Endothelial cell of umbilical vein (primary cell): ENCODE data around the gene C2orf74. TPM values are rescaled to one million over a fixed set of nuclear protein-coding genes. Genes with fewer than 3 reads are reported as not detected.

Source experiments
- BruUV-seq: library from RNA; stranded (reverse); fragments of 400-500 nt; replicated peaks from 2 replicates; lab custom pipeline; 2021; lab: Mats Ljungman, UMichigan
- CTCF ChIA-PET: fragments of 300-600, 350-600 bp; sonication (Branson Sonifier 250); formaldehyde crosslinking; loops from one replicate; lab custom pipeline; 2021; ENCODE audit warnings: antibody characterized with exemption, inconsistent platforms; lab: Charles Lee
- POLR2A ChIA-PET: fragments of 300-600, 350-600 bp; sonication (Branson Sonifier 250); formaldehyde crosslinking; loops from one replicate; lab custom pipeline; 2021; ENCODE audit warnings: antibody characterized with exemption, inconsistent platforms; lab: Charles Lee
- DNase-seq: peaks from one replicate; pipeline ENCODE4 v3.0.0-alpha.2; 2011; ENCODE audit warnings: low read depth, low spot score
- FAIRE-seq: peaks from 2 replicates; lab custom pipeline; 2011; peaks lifted over from hg19 to GRCh38; lab: Jason Lieb, UNC
- H2AFZ ChIP-seq: 2 replicates; pipeline ENCODE4 v1.6.0; 2012; ENCODE audit warnings: low read depth, low read length, control low read depth, inconsistent platforms
- H3K27ac ChIP-seq: 2 replicates; pipeline ENCODE4 v1.5.1; 2011; ENCODE audit warnings: low read depth, mild to moderate bottlenecking, control low read depth, low read length, moderate library complexity; ENCODE audit not compliant: insufficient read depth
- H3K27me3 ChIP-seq, 2 experiments: 2 replicates each; pipeline versions ENCODE4 v1.6.0 to v1.6.1; 2011; ENCODE audit warnings: low read length in 2 of 2, mixed read lengths in 1 of 2; ENCODE audit not compliant: control insufficient read depth in 2 of 2, insufficient read depth in 2 of 2
- H3K36me3 ChIP-seq, 2 experiments: 2 replicates in 1 of 2; 3 replicates in 1 of 2; pipeline ENCODE4 v1.5.1; 2011; ENCODE audit warnings: low read length in 2 of 2, mild to moderate bottlenecking in 1 of 2, moderate library complexity in 1 of 2; ENCODE audit not compliant: control insufficient read depth in 2 of 2, insufficient read depth in 2 of 2; ENCODE audit errors: extremely low read depth in 1 of 2
- H3K4me1 ChIP-seq: 3 replicates; pipeline ENCODE4 v1.5.1; 2011; ENCODE audit warnings: mild to moderate bottlenecking, low read length; ENCODE audit not compliant: control insufficient read depth, insufficient read depth; ENCODE audit errors: extremely low read depth
- H3K4me2 ChIP-seq: 2 replicates; pipeline ENCODE4 v1.6.1; 2011; ENCODE audit warnings: low read length, control low read depth, mixed read lengths; ENCODE audit not compliant: insufficient read depth
- H3K4me3 ChIP-seq, 3 experiments: fragments of 200-600 bp in 1 of 3; sonication (generic), shearing (Covaris generic) in 1 of 3; replicated peaks in 1 of 3; 2 replicates each; pipeline ENCODE4 v1.5.1; 2011 to 2016; ENCODE audit warnings: control low read depth in 3 of 3, low read length in 3 of 3, mild to moderate bottlenecking in 2 of 3, inconsistent platforms in 1 of 3, low read depth in 1 of 3, moderate library complexity in 1 of 3; ENCODE audit not compliant: insufficient read depth in 1 of 3
- H3K79me2 ChIP-seq: 2 replicates; pipeline ENCODE4 v1.6.0; 2012; ENCODE audit warnings: low read length, inconsistent platforms; ENCODE audit not compliant: control insufficient read depth, insufficient read depth
- H3K9ac ChIP-seq: replicated peaks from 2 replicates; pipeline ENCODE3; 2011; ENCODE audit warnings: low read length, control low read depth; ENCODE audit not compliant: insufficient read depth; ENCODE audit errors: extremely low read depth
- H3K9me1 ChIP-seq: replicated peaks from 3 replicates; pipeline ENCODE4 v1.6.0; 2011; ENCODE audit warnings: mild to moderate bottlenecking, low read length; ENCODE audit not compliant: control insufficient read depth, insufficient read depth; ENCODE audit errors: extremely low read depth
- H3K9me3 ChIP-seq: replicated peaks from 2 replicates; pipeline ENCODE4 v1.5.1; 2012; ENCODE audit warnings: low read length, inconsistent platforms; ENCODE audit not compliant: control insufficient read depth, insufficient read depth
- H4K20me1 ChIP-seq: replicated peaks from 2 replicates; pipeline ENCODE3; 2011; ENCODE audit warnings: mild to moderate bottlenecking, low read length; ENCODE audit not compliant: control insufficient read depth, insufficient read depth; ENCODE audit errors: extremely low read depth
- EZH2 ChIP-seq: IDR thresholded peaks from 2 replicates; pipeline ENCODE4 v1.6.1; 2012; ENCODE audit warnings: borderline replicate concordance, low read depth, mild to moderate bottlenecking, moderate library complexity, low read length, inconsistent platforms; ENCODE audit not compliant: severe bottlenecking
- FOS ChIP-seq: IDR thresholded peaks from 2 replicates; pipeline ENCODE4 v1.6.1; 2011; ENCODE audit warnings: mild to moderate bottlenecking, low read length, moderate library complexity, borderline replicate concordance; ENCODE audit not compliant: insufficient read depth
- GATA2 ChIP-seq: IDR thresholded peaks from 2 replicates; pipeline ENCODE4 v1.7.0; 2011; ENCODE audit warnings: low read depth, mild to moderate bottlenecking, moderate library complexity, mixed read lengths, low read length; ENCODE audit not compliant: insufficient read length, insufficient read depth
- JUN ChIP-seq: IDR thresholded peaks from 2 replicates; pipeline ENCODE4 v1.6.1; 2011; ENCODE audit warnings: borderline replicate concordance, low read depth; ENCODE audit not compliant: insufficient read length, insufficient read depth
- MAX ChIP-seq: IDR thresholded peaks from 2 replicates; pipeline ENCODE4 v1.6.1; 2011; ENCODE audit not compliant: insufficient read depth, insufficient read length
- MYC ChIP-seq: IDR thresholded peaks from one replicate; pipeline ENCODE4 v1.6.1; 2011; ENCODE audit warnings: mild to moderate bottlenecking, low read depth, low read length
- POLR2A ChIP-seq: IDR thresholded peaks from 2 replicates; pipeline ENCODE4 v1.6.1; 2012; ENCODE audit warnings: low read depth, mild to moderate bottlenecking, control low read depth, low read length
- POLR2AphosphoS5 ChIP-seq: IDR thresholded peaks from 2 replicates; pipeline ENCODE4 v1.6.1; 2012; ENCODE audit warnings: low read depth, mild to moderate bottlenecking, control low read depth, low read length, moderate library complexity; ENCODE audit not compliant: insufficient read depth
- dilution Hi-C: fragments of 300-500 bp; cut with MboI; formaldehyde crosslinking; loops from one replicate; pipeline ENCODE4 v1.15.0; 2019; ENCODE audit warnings: low sequenced_read_pairs; ENCODE audit not compliant: extremely low pct_ligation_motif_present
- intact Hi-C: fragments of 100-400 bp; cut with micrococcal nuclease; formaldehyde crosslinking; loops from one replicate; pipeline ENCODE4 v1.10.0; 2022
- polyA plus RNA-seq, 4 experiments: library from polyadenylated mRNA; depleted of rRNA in 3 of 4; stranded (reverse) in 3 of 4; unstranded in 1 of 4; fragments of >200 nt; gene quantifications; 2 replicates each; pipeline versions ENCODE4 v1.2.1 to v1.2.3, GENCODE V29; 2011 to 2012; ENCODE audit warnings: missing spikeins in 1 of 4
- total RNA-seq: library from RNA; stranded (reverse); gene quantifications from 2 replicates; pipeline ENCODE4 v1.2.3, GENCODE V29; 2021
- TF ChIP-seq, protein P1 (sequence below), 2 donors: IDR thresholded peaks; 1 replicate in 1 of 2; 2 replicates in 1 of 2; pipeline ENCODE4 v1.5.1; 2011; ENCODE audit warnings: low read length in 2 of 2, mild to moderate bottlenecking in 2 of 2, moderate library complexity in 2 of 2, control low read depth in 1 of 2, inconsistent platforms in 1 of 2, low read depth in 1 of 2; ENCODE audit not compliant: insufficient read depth in 1 of 2; ENCODE audit errors: extremely low read depth in 1 of 2

Gene C2orf74
- total and polyA plus RNA-seq, 2 donors (not counting 3 experiments of a cell fraction or from before 2014, with no cell fraction given), result 4.1 to 5.6 TPM

DNA sequence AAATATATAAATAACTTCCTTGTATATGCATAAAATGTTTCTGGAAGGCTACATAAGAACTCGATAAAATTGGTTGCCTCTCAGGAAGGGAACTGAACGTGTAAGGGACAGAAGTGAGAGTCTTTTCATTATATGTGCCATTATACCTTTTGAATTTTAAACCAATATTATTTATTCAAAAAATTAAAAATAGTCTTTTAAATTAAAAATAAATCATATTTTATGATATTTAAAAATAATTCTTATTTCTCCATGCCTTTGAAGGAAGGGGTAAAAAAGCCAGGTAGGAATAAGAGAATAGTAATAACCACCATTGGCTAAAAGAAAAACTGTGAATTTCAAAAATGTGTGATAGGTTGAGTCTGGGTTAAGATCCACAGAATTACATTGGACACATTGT, 45.7 kb upstream of the C2orf74 start:
- Histone ChIP-seq H3K9me3 (no peaks in the 10 kb centered on the region), H3K4me3 (no peak overlapping the region), H3K4me2 (no peak overlapping the region), H3K4me1 (no peaks in the 10 kb centered on the region), H3K9ac (no peak overlapping the region), H3K79me2 (no peaks in the 10 kb centered on the region), H4K20me1 (no peaks in the 10 kb centered on the region), H2AFZ (no peak overlapping the region), H3K27me3 (no peaks in the 10 kb centered on the region), H3K27ac (no peak overlapping the region), H3K9me1 (no peaks in the 10 kb centered on the region), H3K36me3 (peaks cover 7 to 10% of the 10 kb centered on the region in 2 experiments)
- dilution Hi-C loops, result no loop called here
- intact Hi-C loops, result no loop called here
- BruUV-seq, result no TSS peak
- ChIA-PET POLR2A (no interaction called here), CTCF (no interaction called here)
- DNase-seq (no peak), FAIRE-seq (no peak)
- TF ChIP-seq, protein P1, sequence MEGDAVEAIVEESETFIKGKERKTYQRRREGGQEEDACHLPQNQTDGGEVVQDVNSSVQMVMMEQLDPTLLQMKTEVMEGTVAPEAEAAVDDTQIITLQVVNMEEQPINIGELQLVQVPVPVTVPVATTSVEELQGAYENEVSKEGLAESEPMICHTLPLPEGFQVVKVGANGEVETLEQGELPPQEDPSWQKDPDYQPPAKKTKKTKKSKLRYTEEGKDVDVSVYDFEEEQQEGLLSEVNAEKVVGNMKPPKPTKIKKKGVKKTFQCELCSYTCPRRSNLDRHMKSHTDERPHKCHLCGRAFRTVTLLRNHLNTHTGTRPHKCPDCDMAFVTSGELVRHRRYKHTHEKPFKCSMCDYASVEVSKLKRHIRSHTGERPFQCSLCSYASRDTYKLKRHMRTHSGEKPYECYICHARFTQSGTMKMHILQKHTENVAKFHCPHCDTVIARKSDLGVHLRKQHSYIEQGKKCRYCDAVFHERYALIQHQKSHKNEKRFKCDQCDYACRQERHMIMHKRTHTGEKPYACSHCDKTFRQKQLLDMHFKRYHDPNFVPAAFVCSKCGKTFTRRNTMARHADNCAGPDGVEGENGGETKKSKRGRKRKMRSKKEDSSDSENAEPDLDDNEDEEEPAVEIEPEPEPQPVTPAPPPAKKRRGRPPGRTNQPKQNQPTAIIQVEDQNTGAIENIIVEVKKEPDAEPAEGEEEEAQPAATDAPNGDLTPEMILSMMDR (IDR thresholded peaks at IDR 0.05; ENCODE audit: extremely low read depth in 1 of 2, insufficient read depth in 1 of 2, low read depth in 1 of 2, low read length in 2 of 2), result no peak
- TF ChIP-seq POLR2A, result no peak
- TF ChIP-seq EZH2, result no peak
- no peak for TF ChIP-seq MYC
- TF ChIP-seq GATA2, result no peak
- no peak for TF ChIP-seq POLR2AphosphoS5
- TF ChIP-seq JUN, result no peak
- TF ChIP-seq MAX, result no peak
- TF ChIP-seq FOS, result no peak
